Activated T-helper 1 cell treated with Interleukin-2 at 50 U/mL for 16 hours (primary cell): ENCODE results near the gene SLC38A2.

Experiments
- DNase-seq: peaks from one replicate; pipeline ENCODE4 v3.0.0-alpha.2; 2020; ENCODE audit warnings: low read depth

SLC38A2 gene

GRCh38 chr12:46391630-46392029 lies 19.1 kb upstream of the SLC38A2 start:
- no peak for DNase-seq

- no peak for DNase-seq
These were observed 18.3 kb upstream of the SLC38A2 start for GRCh38 chr12:46390881-46391280.

GRCh38 chr12:46390304-46390703 lies 17.7 kb upstream of the SLC38A2 start:
- no peak for DNase-seq

GRCh38 chr12:46389031-46389616 lies 16.6 kb upstream of the SLC38A2 start:
- no peak for DNase-seq

- DNase-seq: no peak
These were observed 16.0 kb upstream of the SLC38A2 start for GRCh38 chr12:46388427-46389021.

- no peak for DNase-seq
These were observed 15.1 kb upstream of the SLC38A2 start for GRCh38 chr12:46387670-46388069.

- DNase-seq: no peak
These were observed 14.5 kb upstream of the SLC38A2 start for GRCh38 chr12:46386877-46387629.

GRCh38 chr12:46386360-46386867 lies 13.8 kb upstream of the SLC38A2 start:
- DNase-seq: no peak

- DNase-seq: no peak
These were observed 12.9 kb upstream of the SLC38A2 start for GRCh38 chr12:46385438-46385837.

- DNase-seq: no peak
These were observed 12.1 kb upstream of the SLC38A2 start for GRCh38 chr12:46384451-46385309.

- peak; percentile 60 for DNase-seq
These were observed 11.3 kb upstream of the SLC38A2 start for GRCh38 chr12:46383654-46384450.

GRCh38 chr12:46382964-46383653 lies 10.5 kb upstream of the SLC38A2 start:
- peak; percentile 90 for DNase-seq

GRCh38 chr12:46382408-46382963 lies 9.9 kb upstream of the SLC38A2 start:
- no peak for DNase-seq

- DNase-seq: no peak
These were observed 8.3 kb upstream of the SLC38A2 start for GRCh38 chr12:46380881-46381280.

GRCh38 chr12:46380022-46380796 lies 7.6 kb upstream of the SLC38A2 start:
- DNase-seq: no peak

GRCh38 chr12:46379352-46379751 lies 6.8 kb upstream of the SLC38A2 start:
- no peak for DNase-seq

- DNase-seq: no peak
These were observed 6.0 kb upstream of the SLC38A2 start for GRCh38 chr12:46378530-46378929.

- DNase-seq: no peak
These were observed 5.1 kb upstream of the SLC38A2 start for GRCh38 chr12:46377678-46378077.

GRCh38 chr12:46376579-46376978 lies 4.0 kb upstream of the SLC38A2 start:
- DNase-seq: no peak

GRCh38 chr12:46374711-46375110 lies 2.1 kb upstream of the SLC38A2 start:
- DNase-seq: no peak
